Measurements from ENCODE around the gene SCGB1D4. TPM values are rescaled to one million over a fixed set of nuclear protein-coding genes. Genes with fewer than 3 reads are reported as not detected.

The SCGB1D4 gene
- total and polyA plus RNA-seq, 2 donors = not detected

DNA sequence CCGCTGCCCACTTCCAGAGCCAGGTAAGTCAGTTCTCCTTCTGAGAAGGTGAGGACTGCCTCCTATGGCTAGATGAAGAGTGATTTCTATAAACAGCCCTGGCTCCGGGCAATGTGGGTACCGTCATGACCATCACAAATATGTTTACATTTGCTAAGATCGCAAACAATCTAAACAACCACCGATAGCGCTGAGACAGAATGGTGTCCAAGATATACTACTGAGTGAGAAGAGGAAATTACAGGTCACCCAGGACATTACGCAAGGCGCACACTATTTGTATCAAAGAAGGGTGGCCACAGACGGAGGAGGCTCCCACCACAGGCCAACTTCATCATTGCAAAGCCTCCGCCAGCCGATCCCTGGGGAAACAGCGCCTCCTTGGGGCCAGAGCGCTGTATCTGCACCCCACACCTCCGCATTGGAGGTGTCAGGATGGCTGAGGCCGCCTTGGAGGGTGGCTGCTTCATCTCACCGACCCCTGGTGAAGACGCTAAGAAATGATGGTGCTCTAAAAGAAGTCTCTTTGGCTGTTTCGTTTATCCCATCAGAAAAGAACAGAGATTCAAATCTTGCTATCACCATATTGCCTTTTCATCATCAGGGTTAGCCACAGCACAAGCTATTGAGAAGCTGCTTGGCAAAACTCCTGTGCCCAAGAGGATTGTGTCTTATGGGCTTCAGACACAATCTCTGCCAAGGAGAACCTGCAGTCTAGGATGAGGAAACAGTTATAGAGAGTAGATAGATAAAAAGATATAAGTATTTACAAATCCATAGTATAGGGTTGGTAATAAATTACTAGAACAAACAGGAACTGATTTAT lies 26.1 kb upstream of the SCGB1D4 start:
- WGBS = 35% methylated on average over 18 of the region's 18 CpGs
- Histone ChIP-seq H3K4me1 (ENCODE audit: insufficient read depth) (no peaks in the 10 kb centered on the region), H3K36me3 (ENCODE audit: insufficient read depth) (no peaks in the 10 kb centered on the region), H3K4me3 (ENCODE audit: low read depth, low read length) (no peak overlapping the region), H3K27ac (ENCODE audit: low read depth) (no peak overlapping the region)
- DNase-seq (ENCODE audit: extremely low spot score) = no peak

DNA sequence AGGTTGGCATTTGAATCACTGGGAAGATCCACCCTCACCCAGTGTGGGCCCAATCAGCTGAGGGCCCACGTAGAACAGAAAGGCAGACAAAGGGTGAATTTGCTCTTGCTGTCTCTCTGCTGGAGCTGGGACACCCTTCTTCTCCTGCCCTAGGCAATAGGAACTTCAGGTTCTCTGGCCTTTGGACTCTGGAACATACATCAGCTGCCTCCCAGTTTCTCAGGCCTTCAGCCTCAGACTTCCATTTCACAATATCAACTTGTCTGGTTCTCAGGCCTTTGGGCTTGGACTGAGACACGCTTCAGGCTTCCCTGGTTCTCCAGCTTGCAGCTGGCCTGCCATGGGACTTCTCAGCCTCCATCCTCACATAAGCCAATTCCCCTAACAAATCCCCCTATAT lies 23.6 kb upstream of the SCGB1D4 start:
- Histone ChIP-seq H3K36me3 (ENCODE audit: insufficient read depth) (no peaks in the 10 kb centered on the region), H3K4me1 (ENCODE audit: insufficient read depth) (no peaks in the 10 kb centered on the region), H3K27ac (ENCODE audit: low read depth) (no peak overlapping the region), H3K4me3 (ENCODE audit: low read depth, low read length) (no peak overlapping the region)
- 71% methylated on average over 2 of the region's 2 CpGs for WGBS
- no peak for DNase-seq (ENCODE audit: extremely low spot score)

DNA sequence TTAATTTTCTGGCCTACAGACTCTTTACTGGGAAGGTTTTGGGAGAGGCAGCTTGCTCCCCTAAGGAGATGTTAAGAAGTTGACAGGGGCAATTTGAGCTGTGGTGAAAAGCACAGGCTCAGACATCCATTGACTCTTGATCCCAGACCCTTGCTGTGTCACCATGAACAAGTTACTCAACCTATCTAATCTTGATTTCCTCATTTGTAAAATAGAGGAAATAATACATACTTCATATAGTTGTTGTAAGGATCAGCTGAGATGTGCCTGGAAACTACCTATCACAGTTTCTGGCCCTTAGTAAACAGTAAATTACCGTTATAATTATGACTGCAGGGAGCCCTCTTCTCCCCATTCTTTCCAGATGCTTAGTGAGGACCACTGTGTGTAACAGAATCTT lies 16.6 kb upstream of the SCGB1D4 start:
- 70% methylated on average over 1 of the region's 1 CpG for WGBS
- H3K4me3 ChIP-seq (ENCODE audit: low read depth, low read length) = no peak overlapping the region
- no peak overlapping the region for H3K27ac ChIP-seq (ENCODE audit: low read depth)
- no peak for DNase-seq (ENCODE audit: extremely low spot score)
- no peaks in the 10 kb centered on the region for H3K36me3 ChIP-seq (ENCODE audit: insufficient read depth)
- no peaks in the 10 kb centered on the region for H3K4me1 ChIP-seq (ENCODE audit: insufficient read depth)

DNA sequence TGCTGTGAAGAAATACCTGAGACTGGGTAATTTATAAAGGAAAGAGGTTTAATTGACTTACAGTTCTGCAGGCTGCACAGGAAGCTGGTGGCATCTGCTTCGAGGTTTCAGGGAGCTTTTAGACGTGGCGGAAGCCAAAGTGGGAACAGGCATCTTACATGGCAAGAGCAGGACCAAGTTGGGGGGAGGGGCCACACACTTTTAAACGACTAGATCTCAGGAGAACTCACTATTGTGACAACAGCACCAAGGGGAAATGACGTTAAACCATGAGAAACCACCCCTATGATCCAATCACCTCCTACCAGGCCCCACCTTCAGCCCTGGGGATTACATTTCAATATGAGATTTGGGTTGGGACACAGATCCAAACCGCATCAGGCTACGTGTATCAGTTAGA lies 11.1 kb upstream of the SCGB1D4 start:
- H3K36me3 ChIP-seq (ENCODE audit: insufficient read depth) = no peaks in the 10 kb centered on the region
- no peaks in the 10 kb centered on the region for H3K4me1 ChIP-seq (ENCODE audit: insufficient read depth)
- no peak for DNase-seq (ENCODE audit: extremely low spot score)
- no peak overlapping the region for H3K27ac ChIP-seq (ENCODE audit: low read depth)
- 45% methylated on average over 7 of the region's 7 CpGs for WGBS
- no peak overlapping the region for H3K4me3 ChIP-seq (ENCODE audit: low read depth, low read length)

DNA sequence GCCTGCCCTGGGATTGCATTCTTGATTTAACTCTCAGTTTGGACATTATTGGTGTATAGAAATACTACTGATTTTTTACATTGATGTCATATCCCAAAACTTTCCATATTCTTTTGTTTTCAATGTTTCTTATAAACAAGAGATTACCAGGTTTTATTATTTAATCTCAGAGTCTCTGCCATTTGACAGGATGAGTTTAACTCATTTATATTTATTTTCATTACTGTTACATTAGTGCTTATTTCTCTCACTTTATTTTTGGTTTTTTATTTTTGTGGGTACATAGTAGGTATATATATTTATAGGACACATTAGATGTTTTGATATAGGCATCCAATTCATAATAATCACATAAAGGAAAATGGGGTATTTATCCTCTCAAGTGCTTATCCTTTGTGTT lies 9.1 kb upstream of the SCGB1D4 start:
- Histone ChIP-seq H3K4me3 (ENCODE audit: low read depth, low read length) (no peak overlapping the region), H3K27ac (ENCODE audit: low read depth) (no peak overlapping the region), H3K36me3 (ENCODE audit: insufficient read depth) (no peaks in the 10 kb centered on the region), H3K4me1 (ENCODE audit: insufficient read depth) (no peaks in the 10 kb centered on the region)
- DNase-seq (ENCODE audit: extremely low spot score) = no peak

DNA sequence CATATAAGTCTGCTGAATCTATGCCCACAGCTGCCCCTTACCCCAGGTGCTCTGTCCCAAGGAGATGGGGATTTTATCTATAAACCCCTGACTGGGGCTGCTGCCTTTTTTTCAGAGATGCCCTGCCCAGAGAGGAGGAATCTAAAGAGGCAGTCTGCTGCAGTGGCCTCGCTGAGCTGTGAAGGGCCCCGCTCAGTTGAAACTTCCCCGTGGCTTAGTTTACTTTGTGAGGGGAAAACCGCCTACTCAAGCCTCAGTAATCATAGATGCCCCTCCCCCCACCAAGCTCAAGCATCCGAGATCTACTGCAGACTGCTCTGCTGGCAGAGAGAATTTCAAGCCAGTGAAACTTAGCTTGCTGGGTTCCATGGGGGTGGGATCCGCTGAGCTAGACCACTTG lies 7.4 kb upstream of the SCGB1D4 start:
- Histone ChIP-seq H3K4me1 (ENCODE audit: insufficient read depth) (no peaks in the 10 kb centered on the region), H3K36me3 (ENCODE audit: insufficient read depth) (no peaks in the 10 kb centered on the region), H3K4me3 (ENCODE audit: low read depth, low read length) (no peak overlapping the region), H3K27ac (ENCODE audit: low read depth) (no peak overlapping the region)
- 32% methylated on average over 6 of the region's 6 CpGs for WGBS
- no peak for DNase-seq (ENCODE audit: extremely low spot score)

DNA sequence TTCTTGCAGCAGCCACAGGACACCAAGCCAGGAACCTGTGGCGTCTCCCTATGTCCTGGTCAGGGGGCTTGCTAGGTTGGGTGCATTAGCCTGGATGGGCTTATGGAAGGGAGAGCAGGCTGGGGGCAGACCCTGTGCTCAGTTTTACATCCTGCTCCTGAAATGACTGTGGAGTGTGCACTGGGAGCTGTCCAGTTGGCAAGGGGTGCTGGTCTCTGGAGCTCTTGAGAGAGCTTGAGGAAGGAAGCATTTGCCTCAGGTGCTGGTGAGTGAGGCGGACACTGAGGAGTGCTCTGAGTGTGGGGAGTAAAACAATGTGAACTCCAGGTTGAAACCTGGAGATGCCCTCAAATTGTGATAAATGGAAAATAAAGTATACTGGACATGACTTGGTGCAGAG lies 3.4 kb downstream of the SCGB1D4 start:
- 55% methylated on average over 2 of the region's 2 CpGs for WGBS
- H3K4me1 ChIP-seq (ENCODE audit: insufficient read depth) = no peaks in the 10 kb centered on the region
- no peak overlapping the region for H3K27ac ChIP-seq (ENCODE audit: low read depth)
- H3K36me3 ChIP-seq (ENCODE audit: insufficient read depth) = no peaks in the 10 kb centered on the region
- peak; percentile 4 for DNase-seq (ENCODE audit: extremely low spot score)
- H3K4me3 ChIP-seq (ENCODE audit: low read depth, low read length) = no peak overlapping the region

DNA sequence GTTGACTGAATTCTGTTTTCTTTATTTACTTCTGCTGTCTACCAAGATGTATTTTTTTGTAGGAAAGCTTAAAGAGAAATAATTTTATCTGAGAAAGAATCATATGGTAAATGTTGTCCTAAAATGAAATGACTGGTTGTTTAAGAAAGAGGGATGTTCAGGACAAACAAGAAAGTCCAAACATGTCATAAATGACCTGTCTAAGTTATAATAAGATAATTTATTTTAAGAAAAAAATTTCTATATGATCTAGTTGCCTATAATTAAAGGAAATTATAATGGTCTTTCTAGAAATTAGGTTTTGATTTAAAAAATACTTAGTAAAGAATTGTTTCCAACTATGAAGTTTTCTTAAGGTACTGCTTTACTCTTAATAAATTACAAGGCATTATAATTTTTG lies 18.4 kb downstream of the SCGB1D4 start:
- DNase-seq (ENCODE audit: extremely low spot score) = no peak
- H3K4me1 ChIP-seq (ENCODE audit: insufficient read depth) = no peaks in the 10 kb centered on the region
- no peak overlapping the region for H3K4me3 ChIP-seq (ENCODE audit: low read depth, low read length)
- no peaks in the 10 kb centered on the region for H3K36me3 ChIP-seq (ENCODE audit: insufficient read depth)
- H3K27ac ChIP-seq (ENCODE audit: low read depth) = no peak overlapping the region

DNA sequence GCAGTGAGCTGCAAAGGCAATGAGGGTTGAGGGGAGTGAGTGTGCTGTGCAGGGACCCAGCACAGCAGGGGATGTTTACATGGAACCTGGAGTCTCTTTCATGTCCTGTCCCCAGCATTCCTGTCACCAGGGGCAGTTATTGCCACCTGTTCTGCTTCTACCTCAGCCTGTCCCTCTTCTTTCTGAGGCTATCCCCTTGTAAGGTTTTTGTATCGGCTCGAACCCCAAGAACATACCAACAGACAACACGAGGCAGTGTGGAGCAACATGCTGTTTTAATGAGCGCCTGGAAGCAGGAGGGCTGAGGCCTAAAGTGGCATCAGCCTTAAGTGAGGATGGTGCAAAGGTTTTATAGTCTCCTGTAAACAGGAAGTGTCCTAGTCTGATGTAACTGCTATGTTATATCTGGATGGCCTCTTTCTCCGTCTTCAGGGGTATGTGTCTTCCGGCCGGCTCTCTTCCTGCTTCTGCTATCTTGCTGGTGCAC lies 25.0 kb downstream of the SCGB1D4 start:
- Histone ChIP-seq H3K27ac (ENCODE audit: low read depth) (no peak overlapping the region), H3K36me3 (ENCODE audit: insufficient read depth) (no peaks in the 10 kb centered on the region), H3K4me1 (ENCODE audit: insufficient read depth) (no peaks in the 10 kb centered on the region), H3K4me3 (ENCODE audit: low read depth, low read length) (no peak overlapping the region)
- WGBS = 47% methylated on average over 7 of the region's 7 CpGs
- no peak for DNase-seq (ENCODE audit: extremely low spot score)

DNA sequence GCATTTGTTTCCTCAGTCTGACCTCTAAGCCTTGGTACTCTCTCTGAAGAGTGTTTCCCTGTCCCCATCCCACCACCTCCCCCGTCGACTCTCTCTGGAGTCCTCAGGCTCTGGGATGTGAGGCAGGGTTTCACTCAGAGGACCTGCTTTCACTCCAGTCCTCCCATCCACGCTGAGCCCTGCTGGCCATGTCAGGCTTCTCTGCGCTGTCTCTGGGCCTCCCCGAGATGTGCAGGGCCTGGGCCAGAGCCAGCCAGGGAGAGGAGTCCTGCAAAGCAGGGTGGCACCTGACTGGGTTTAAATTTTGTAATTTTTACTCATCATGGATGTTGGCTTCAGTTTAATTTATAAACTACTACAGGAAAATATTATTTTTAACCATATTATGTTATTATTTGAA lies 25.6 kb downstream of the SCGB1D4 start:
- no peak for DNase-seq (ENCODE audit: extremely low spot score)

DNA sequence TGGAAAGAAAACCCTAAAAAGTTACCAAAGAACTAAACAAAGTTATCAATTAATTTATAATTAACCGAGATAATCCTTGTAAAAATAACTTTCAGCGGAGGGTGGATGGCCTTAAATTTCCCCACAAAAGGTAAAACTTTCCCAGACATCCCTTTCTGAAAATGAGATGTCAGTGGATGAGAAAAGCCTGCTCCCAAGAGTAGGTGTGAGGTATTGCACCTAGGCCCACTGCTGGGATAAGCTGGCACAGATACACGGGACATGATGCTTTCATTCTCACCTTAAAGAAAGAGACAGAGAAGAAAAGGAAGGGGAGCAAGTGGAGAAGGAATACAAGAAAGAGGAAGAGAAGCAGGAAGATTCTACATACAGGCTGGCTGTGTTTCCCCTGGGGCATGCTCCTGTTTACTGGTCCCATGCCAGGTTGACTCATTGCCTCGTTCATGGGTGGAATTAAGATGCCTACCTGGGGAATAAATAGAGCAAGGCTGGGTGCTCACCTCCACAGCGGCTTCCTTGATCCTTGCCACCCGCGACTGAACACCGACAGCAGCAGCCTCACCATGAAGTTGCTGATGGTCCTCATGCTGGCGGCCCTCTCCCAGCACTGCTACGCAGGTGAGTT lies 29.1 kb downstream of the SCGB1D4 start, which contains the start of gene SCGB2A2:
Gene SCGB2A2, plus strand, starts transcription at position 505 of the 625 bp plus-strand sequence. Its CDS starts 59 bp downstream, at position 564.
- H3K27ac ChIP-seq (ENCODE audit: low read depth) = no peak within 1 kb of the TSS
- no peak for DNase-seq (ENCODE audit: extremely low spot score)
- no peak within 1 kb of the TSS for H3K4me3 ChIP-seq (ENCODE audit: low read depth, low read length)

More for the DNA sequence above, 25.6 kb downstream of the SCGB1D4 start:
- 74% methylated on average over 5 of the region's 5 CpGs for WGBS
- H3K36me3 ChIP-seq (ENCODE audit: insufficient read depth) = no peaks in the 10 kb centered on the region
- H3K4me3 ChIP-seq (ENCODE audit: low read depth, low read length) = no peak overlapping the region
- H3K27ac ChIP-seq (ENCODE audit: low read depth) = no peak overlapping the region
- H3K4me1 ChIP-seq (ENCODE audit: insufficient read depth) = no peaks in the 10 kb centered on the region

DNA sequence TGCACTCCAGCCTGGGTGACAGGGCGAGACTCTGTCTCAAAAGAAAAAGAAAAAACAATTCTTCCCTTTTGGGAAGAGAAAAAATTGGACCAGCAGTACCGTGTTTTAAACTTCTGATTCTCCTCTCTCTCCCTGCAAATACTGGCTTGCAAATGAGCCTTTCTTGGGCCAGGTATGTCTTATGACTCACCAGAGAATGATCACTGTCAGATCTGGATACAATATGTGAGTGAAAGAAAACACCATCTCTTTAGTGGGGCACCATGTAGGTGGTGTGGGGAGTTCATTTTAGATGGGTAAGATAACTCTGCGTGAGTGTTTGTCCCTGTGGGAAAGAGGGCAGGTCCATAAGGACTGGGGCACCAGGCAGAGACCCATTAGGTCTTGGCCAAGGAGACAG lies 31.3 kb downstream of the SCGB1D4 start:
- WGBS = 73% methylated on average over 3 of the region's 3 CpGs

More for the DNA sequence above, 29.1 kb downstream of the SCGB1D4 start, which contains the start of gene SCGB2A2:
- 70% methylated on average over 10 of the region's 10 CpGs for WGBS
- Histone ChIP-seq H3K4me1 (ENCODE audit: insufficient read depth) (no peaks in the 10 kb centered on the region), H3K36me3 (ENCODE audit: insufficient read depth) (no peaks in the 10 kb centered on the region)

DNA sequence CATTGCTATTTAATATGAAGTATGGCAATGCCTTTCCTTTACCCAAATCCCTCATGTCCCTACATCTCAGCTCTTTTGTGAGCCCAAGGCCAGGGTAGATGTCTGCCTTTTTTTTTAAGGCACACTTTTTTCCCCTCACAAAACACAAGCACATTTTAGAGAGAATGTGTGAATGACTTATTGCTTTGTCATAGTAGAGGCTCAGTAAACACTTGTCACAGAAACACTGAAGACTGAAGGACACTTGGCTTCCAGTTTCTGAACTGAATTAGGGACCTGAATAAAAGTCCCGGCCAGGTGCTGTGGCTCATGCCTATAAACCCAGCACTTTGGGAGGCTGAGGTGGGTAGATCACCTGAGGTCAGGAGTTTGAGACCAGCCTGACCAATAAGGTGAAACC lies 31.8 kb downstream of the SCGB1D4 start:
- Histone ChIP-seq H3K4me1 (ENCODE audit: insufficient read depth) (no peaks in the 10 kb centered on the region), H3K36me3 (ENCODE audit: insufficient read depth) (no peaks in the 10 kb centered on the region), H3K27ac (ENCODE audit: low read depth) (no peak overlapping the region), H3K4me3 (ENCODE audit: low read depth, low read length) (no peak overlapping the region)
- no peak for DNase-seq (ENCODE audit: extremely low spot score)
- 84% methylated on average over 1 of the region's 1 CpG for WGBS

More for the DNA sequence above, 31.3 kb downstream of the SCGB1D4 start:
- Histone ChIP-seq H3K4me1 (ENCODE audit: insufficient read depth) (no peaks in the 10 kb centered on the region), H3K4me3 (ENCODE audit: low read depth, low read length) (no peak overlapping the region), H3K36me3 (ENCODE audit: insufficient read depth) (no peaks in the 10 kb centered on the region), H3K27ac (ENCODE audit: low read depth) (no peak overlapping the region)
- no peak for DNase-seq (ENCODE audit: extremely low spot score)

DNA sequence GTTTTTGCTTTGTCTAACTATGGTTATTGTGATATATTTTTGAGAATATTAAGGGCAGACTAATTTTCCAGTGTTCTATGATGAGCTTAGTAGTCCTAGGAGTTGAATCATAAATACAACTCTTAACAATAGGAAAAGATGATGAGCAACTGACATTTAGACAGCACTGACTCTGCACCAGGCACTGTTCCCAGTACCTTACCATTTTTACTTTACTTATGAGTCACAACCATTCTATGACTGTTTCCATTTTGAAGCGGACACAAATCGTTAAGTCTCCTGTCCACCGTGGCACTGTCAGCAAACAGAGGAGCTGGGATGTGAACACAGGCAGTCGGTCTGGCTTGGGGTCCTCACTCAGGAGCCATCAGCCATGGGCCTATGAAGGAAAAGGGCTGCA lies 32.3 kb downstream of the SCGB1D4 start:
- DNase-seq (ENCODE audit: extremely low spot score) = no peak
- Histone ChIP-seq H3K27ac (ENCODE audit: low read depth) (no peak overlapping the region), H3K4me1 (ENCODE audit: insufficient read depth) (no peaks in the 10 kb centered on the region), H3K4me3 (ENCODE audit: low read depth, low read length) (no peak overlapping the region), H3K36me3 (ENCODE audit: insufficient read depth) (no peaks in the 10 kb centered on the region)
- 68% methylated on average over 4 of the region's 4 CpGs for WGBS
